ENCODE data around the gene RNF212.

DNA sequence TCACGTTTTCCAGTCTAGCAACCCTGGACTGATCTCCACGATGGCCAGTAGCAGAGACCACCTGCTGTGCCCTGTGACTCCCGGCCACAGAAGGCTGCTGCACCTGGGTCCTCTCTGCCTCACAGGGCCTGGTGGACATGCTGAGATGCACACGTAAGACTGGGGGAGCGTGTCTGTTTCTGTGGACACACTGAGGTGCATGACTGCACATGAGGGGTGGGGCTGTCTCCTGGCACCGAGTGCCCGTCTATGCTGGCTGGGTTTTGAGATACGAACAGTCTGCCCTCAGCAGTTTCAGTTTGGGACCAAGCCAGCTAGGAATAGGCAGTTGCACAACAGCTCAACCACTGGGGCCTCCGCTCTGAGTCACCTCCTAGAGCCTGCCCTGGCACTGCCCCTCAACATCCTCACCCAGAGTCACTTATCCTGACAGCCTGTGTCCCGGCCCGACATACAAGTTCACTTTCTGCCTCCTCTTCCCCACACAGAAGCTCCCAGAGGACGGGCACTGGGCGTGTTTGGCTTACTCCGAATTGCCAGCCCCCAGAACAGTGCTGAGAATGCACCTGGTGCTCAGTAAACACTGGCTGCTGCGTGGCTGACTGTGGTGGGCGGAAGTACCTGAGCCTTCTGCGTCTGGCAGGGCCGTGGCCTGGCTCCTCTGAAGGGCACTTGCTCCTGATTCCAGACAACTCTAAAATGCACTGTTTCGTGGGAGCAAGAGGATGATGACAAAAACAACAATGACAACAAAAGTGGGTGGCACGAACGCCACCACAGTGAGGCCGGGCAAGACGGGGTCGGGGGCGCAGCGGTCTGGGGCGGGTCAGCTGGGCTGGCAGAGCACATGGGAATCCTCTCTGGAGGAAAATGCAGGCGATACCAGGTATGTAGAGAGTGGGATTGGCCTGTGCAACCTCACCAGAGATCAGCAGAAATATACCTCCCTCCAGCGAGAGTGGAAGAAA lies 30.9 kb downstream of the RNF212 start:
- TF ChIP-seq EZH2 (IDR thresholded peaks at IDR 0.05; ENCODE audit: insufficient read depth, poor library complexity, severe bottlenecking) (no peak), EZH2phosphoT487 (IDR thresholded peaks at IDR 0.05; ENCODE audit: insufficient read depth, low read depth) (no peak)

All from GM23248 (cell line).